ENCODE measurements around the gene ARHGAP19.

GRCh38 chr10:97277551-97277950 lies 14.9 kb downstream of the ARHGAP19 start:
- TF ChIP-seq, protein P1, sequence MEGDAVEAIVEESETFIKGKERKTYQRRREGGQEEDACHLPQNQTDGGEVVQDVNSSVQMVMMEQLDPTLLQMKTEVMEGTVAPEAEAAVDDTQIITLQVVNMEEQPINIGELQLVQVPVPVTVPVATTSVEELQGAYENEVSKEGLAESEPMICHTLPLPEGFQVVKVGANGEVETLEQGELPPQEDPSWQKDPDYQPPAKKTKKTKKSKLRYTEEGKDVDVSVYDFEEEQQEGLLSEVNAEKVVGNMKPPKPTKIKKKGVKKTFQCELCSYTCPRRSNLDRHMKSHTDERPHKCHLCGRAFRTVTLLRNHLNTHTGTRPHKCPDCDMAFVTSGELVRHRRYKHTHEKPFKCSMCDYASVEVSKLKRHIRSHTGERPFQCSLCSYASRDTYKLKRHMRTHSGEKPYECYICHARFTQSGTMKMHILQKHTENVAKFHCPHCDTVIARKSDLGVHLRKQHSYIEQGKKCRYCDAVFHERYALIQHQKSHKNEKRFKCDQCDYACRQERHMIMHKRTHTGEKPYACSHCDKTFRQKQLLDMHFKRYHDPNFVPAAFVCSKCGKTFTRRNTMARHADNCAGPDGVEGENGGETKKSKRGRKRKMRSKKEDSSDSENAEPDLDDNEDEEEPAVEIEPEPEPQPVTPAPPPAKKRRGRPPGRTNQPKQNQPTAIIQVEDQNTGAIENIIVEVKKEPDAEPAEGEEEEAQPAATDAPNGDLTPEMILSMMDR (conservative IDR thresholded peaks at IDR 0.05) = no peak
- no peak for TF ChIP-seq ZFX (IDR thresholded peaks at IDR 0.05)
